ENCODE data around the gene STXBP6. TPM values are rescaled to one million over a fixed set of nuclear protein-coding genes. Genes with fewer than 3 reads are reported as not detected.

STXBP6 gene
- total and polyA plus RNA-seq, 10 of the 15 experiments (the other 5 are each of a cell fraction or from before 2014, with no cell fraction given), result 1.2 to 47.3 (median 1.9) TPM

DNA sequence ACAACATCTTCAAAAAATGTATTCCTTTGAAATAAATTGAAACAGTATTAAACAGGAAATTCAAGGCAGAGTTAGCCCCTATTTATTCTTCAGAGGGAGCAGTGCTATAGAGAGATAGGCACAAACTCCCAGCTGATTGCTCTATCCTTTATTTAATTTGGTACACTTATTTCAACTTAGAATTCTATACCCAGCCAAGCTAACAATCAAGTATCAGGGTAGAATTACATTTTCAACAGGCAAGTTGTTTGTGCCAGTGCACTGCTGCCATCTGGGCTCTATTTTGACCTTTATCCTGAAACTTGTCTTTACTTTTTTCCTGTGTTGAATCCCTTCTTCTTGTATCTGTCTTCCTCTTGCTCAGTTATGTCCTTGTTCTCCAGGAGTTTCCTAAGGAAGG, 159.2 kb downstream of the STXBP6 start (continued):
- TF ChIP-seq EZH2 (IDR thresholded peaks at IDR 0.05; ENCODE audit: borderline replicate concordance, control insufficient read depth, low read depth, low read length), result no peak

DNA sequence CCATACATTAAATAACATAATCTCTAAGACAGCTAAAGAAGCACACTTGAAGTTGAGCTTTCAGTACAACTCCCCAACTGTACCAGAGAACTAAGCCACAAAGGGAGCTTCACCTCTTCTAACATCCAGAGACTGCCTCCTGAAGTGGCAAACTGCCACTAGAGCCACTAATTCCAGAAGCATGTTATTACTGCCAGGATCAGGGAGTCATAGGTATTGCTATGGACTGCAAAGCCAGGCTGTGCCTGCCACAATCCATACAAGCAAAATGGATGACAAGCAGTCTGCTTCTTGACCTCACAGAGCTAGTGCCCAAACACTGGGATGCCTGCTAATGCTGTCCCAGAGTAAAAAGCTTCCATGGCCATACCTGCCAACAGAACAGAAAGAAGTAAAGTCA, 160.1 kb downstream of the STXBP6 start:
- H3K9ac ChIP-seq (ENCODE audit: control insufficient read depth, insufficient read depth, low read length), result no peak overlapping the region
- FAIRE-seq, result no peak
- intact Hi-C loops (cut with micrococcal nuclease; ENCODE audit: unreplicated experiment), result no loop called here
- SMC1A ChIA-PET (ENCODE audit: uncharacterized antibody, unreplicated experiment), result interaction anchor here (0.9 to 1.2 kb wide), 2 partner anchors 39 to 64 kb away, joined by 3 read pairs; no protein-coding TSS in a partner anchor
- POLR2A ChIA-PET, result no interaction called here
- H3K27me3 ChIP-seq (replicated peaks in 1 of 2; ENCODE audit: control insufficient read depth in 2 of 2, insufficient read depth in 2 of 2, low read length in 1 of 2), result no peaks in the 10 kb centered on the region
- CTCF ChIA-PET, result interaction anchor here (0.6 to 0.8 kb wide), 2 partner anchors 92 to 140 kb away, joined by 3 to 4 read pairs; no protein-coding TSS in a partner anchor
- in situ Hi-C loops (cut with MboI), result no loop called here
- H3K9me3 ChIP-seq (replicated peaks; ENCODE audit: control insufficient read depth, insufficient read depth, low read length), result 0 out of 3 replicates have a peak, but pooled peaks cover 1% of the 10 kb centered on the region
- no peaks in the 10 kb centered on the region for H3K79me2 ChIP-seq (ENCODE audit: control insufficient read depth, insufficient read depth, low read length)
- no peaks in the 10 kb centered on the region for H4K20me1 ChIP-seq (ENCODE audit: control insufficient read depth, insufficient read depth)
- DNase-seq (ENCODE audit: low read depth, low spot score), result no peak
- H3K4me3 ChIP-seq, result no peak overlapping the region
- TF ChIP-seq RUNX3 (IDR thresholded peaks at IDR 0.05; ENCODE audit: low read length) (no peak), NFYB (IDR thresholded peaks at IDR 0.05; ENCODE audit: insufficient read depth, low read depth, low read length) (no peak), NFYA (IDR thresholded peaks at IDR 0.05; ENCODE audit: borderline replicate concordance, low read depth, low read length) (no peak), SUZ12 (IDR thresholded peaks at IDR 0.05; ENCODE audit: unreplicated experiment) (no peak), NRF1 (conservative IDR thresholded peaks at IDR 0.05; ENCODE audit: low read depth, low read length) (no peak), HDAC2 (IDR thresholded peaks at IDR 0.05) (no peak), SIX5 (IDR thresholded peaks at IDR 0.05; ENCODE audit: low read depth, low read length, severe bottlenecking) (no peak), DPF2 (IDR thresholded peaks at IDR 0.05) (no peak), IKZF1 (conservative IDR thresholded peaks at IDR 0.05) (no peak), RB1 (IDR thresholded peaks at IDR 0.05; ENCODE audit: borderline replicate concordance) (no peak), TCF12 (IDR thresholded peaks at IDR 0.05; ENCODE audit: low read depth, low read length) (no peak), CHD2 (IDR thresholded peaks at IDR 0.05; ENCODE audit: borderline replicate concordance, low read depth, low read length) (no peak), KAT2A (conservative IDR thresholded peaks at IDR 0.05; ENCODE audit: control insufficient read depth, low read depth, low read length) (no peak), FOS (IDR thresholded peaks at IDR 0.05; ENCODE audit: borderline replicate concordance, extremely low read depth, insufficient read length) (no peak), PML (IDR thresholded peaks at IDR 0.05; ENCODE audit: low read length) (no peak), ZNF24 (IDR thresholded peaks at IDR 0.05) (no peak), TCF7 (IDR thresholded peaks at IDR 0.05; ENCODE audit: borderline replicate concordance) (no peak), EGR1 (IDR thresholded peaks at IDR 0.05; ENCODE audit: borderline replicate concordance in 1 of 2, low read depth in 2 of 2, low read length in 2 of 2) (no peak)
- TF ChIP-seq, protein P1, sequence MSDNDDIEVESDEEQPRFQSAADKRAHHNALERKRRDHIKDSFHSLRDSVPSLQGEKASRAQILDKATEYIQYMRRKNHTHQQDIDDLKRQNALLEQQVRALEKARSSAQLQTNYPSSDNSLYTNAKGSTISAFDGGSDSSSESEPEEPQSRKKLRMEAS (IDR thresholded peaks at IDR 0.05; ENCODE audit: low read depth, low read length), result no peak
- RAD21 ChIA-PET (ENCODE audit: unreplicated experiment), result interaction anchor here (1.2 kb wide), 1 partner anchor 20 kb away, joined by 3 read pairs; no protein-coding TSS in a partner anchor
- no peaks in the 10 kb centered on the region for H3K4me1 ChIP-seq (ENCODE audit: control insufficient read depth, insufficient read depth, low read length)
- no peak for ATAC-seq
- no peak overlapping the region for H3K27ac ChIP-seq (ENCODE audit: control insufficient read depth, insufficient read depth)
- no peak overlapping the region for H2AFZ ChIP-seq (ENCODE audit: control insufficient read depth, low read depth, low read length)
- BruUV-seq (replicated peaks), result no TSS peak
- no peak overlapping the region for H3K4me2 ChIP-seq (ENCODE audit: control insufficient read depth, insufficient read depth)
- H3K36me3 ChIP-seq (ENCODE audit: control insufficient read depth in 2 of 2, insufficient read depth in 2 of 2, low read length in 1 of 2), result no peaks in the 10 kb centered on the region
